PFSK-1 (cell line): Measurements from ENCODE around the gene PARD3B.

Experiments used
- FOXP2 ChIP-seq: optimal IDR thresholded peaks from 2 replicates; pipeline ENCODE3; 2011; ENCODE audit warnings: borderline replicate concordance, control low read depth, inconsistent platforms; ENCODE audit not compliant: insufficient read depth; ENCODE audit errors: extremely low read length, extremely low read depth
- POLR2AphosphoS5 ChIP-seq: IDR thresholded peaks from 2 replicates; pipeline ENCODE4 v1.6.1; 2012; ENCODE audit warnings: low read depth, mild to moderate bottlenecking, control low read depth, low read length, moderate library complexity
- REST ChIP-seq, 2 experiments: IDR thresholded peaks; 2 replicates each; pipeline versions ENCODE4 v1.6.1 to v1.8.0; 2011 to 2012; ENCODE audit warnings: low read depth in 2 of 2, low read length in 2 of 2, control low read depth in 1 of 2, inconsistent platforms in 1 of 2, mild to moderate bottlenecking in 1 of 2, moderate library complexity in 1 of 2; ENCODE audit not compliant: insufficient read depth in 1 of 2
- SIN3A ChIP-seq: IDR thresholded peaks from 2 replicates; pipeline ENCODE4 v1.6.1; 2012; ENCODE audit warnings: mild to moderate bottlenecking, low read length, moderate library complexity, borderline replicate concordance; ENCODE audit not compliant: insufficient read depth
- TAF1 ChIP-seq: IDR thresholded peaks from 2 replicates; pipeline ENCODE4 v1.6.1; 2012; ENCODE audit warnings: low read length, control low read depth, borderline replicate concordance; ENCODE audit not compliant: insufficient read depth

Gene PARD3B

GRCh38 chr2:205509655-205510054 is 964.4 kb downstream of the PARD3B start:
- no peak for TF ChIP-seq TAF1
- no peak for TF ChIP-seq SIN3A
- no peak for TF ChIP-seq FOXP2
- no peak for TF ChIP-seq POLR2AphosphoS5
- no peak for TF ChIP-seq REST (IDR thresholded peaks at IDR 0.05; ENCODE audit: insufficient read depth in 1 of 2, low read depth in 2 of 2, low read length in 2 of 2)

GRCh38 chr2:205510345-205510744 is 965.1 kb downstream of the PARD3B start:
- TF ChIP-seq SIN3A (no peak), POLR2AphosphoS5 (no peak), REST (IDR thresholded peaks at IDR 0.05; ENCODE audit: insufficient read depth in 1 of 2, low read depth in 2 of 2, low read length in 2 of 2) (no peak)

- TF ChIP-seq SIN3A (no peak), POLR2AphosphoS5 (no peak)
These were observed 965.9 kb downstream of the PARD3B start for GRCh38 chr2:205511221-205511620.

DNA sequence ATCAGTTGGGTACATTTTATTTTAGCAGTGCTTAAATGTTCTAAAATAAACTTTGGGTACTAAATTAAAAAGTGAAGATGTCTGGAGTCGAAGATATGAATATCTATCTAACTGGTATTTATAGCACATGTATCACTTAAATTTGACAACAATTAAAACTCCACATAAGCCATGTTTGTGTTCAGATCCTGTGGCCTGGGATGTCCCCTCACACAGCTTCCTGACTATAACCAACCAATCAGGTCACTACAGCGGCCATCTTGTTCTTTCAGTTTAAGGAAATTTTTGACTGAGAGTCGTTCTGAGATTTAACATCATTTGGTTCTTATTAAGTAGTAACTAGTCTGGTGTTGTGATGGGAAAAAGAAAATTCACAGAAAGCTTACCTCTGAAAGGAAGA is 966.4 kb downstream of the PARD3B start:
- TF ChIP-seq TAF1: no peak
- TF ChIP-seq SIN3A: no peak
- no peak for TF ChIP-seq REST (IDR thresholded peaks at IDR 0.05; ENCODE audit: insufficient read depth in 1 of 2, low read depth in 2 of 2, low read length in 2 of 2)
- TF ChIP-seq FOXP2: no peak
- no peak for TF ChIP-seq POLR2AphosphoS5

- no peak for TF ChIP-seq SIN3A
- TF ChIP-seq POLR2AphosphoS5: no peak
- TF ChIP-seq FOXP2: no peak
- TF ChIP-seq TAF1: no peak
- no peak for TF ChIP-seq REST (IDR thresholded peaks at IDR 0.05; ENCODE audit: insufficient read depth in 1 of 2, low read depth in 2 of 2, low read length in 2 of 2)
These were observed 975.0 kb downstream of the PARD3B start for GRCh38 chr2:205520311-205520710.

DNA sequence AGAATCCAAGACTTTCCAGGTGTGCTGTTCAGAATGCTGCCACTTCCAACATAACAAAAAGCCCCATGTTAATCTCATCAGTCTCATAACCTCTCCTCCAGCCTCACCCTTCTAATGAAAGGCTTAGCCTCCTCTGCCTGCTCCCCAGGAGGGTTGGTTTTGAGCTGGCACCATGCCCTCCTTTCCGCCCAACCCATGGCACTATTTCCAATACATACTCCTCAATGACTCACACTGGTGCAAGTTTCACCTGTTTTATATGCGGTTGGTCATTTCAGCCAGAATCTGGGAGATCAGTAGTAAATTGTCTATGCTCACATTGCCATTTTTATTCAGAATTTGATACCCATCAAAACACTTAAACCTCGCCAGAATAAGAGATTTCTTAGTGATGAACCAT is 979.4 kb downstream of the PARD3B start:
- TF ChIP-seq TAF1 (no peak), FOXP2 (no peak), SIN3A (no peak), POLR2AphosphoS5 (no peak), REST (IDR thresholded peaks at IDR 0.05; ENCODE audit: insufficient read depth in 1 of 2, low read depth in 2 of 2, low read length in 2 of 2) (no peak)
